Upper lobe of left lung (tissue), 4 donors: ENCODE results near the gene ATP2A2.

Source experiments
- CTCF ChIP-seq, 6 experiments: fragments of 450-650 bp in 4 of 6; fragments of 200-600 bp in 2 of 6; sonication (generic) in 2 of 6; IDR thresholded peaks; one replicate each; pipeline ENCODE4 v1.5.1; 2016 to 2019; ENCODE audit warnings: antibody characterized with exemption in 6 of 6
- POLR2A ChIP-seq, 4 donors: fragments of 450-650 bp; IDR thresholded peaks; one replicate each; pipeline ENCODE4 v1.5.1; 2016 to 2017; ENCODE audit warnings: antibody characterized with exemption in 4 of 4, mild to moderate bottlenecking in 2 of 4
- POLR2AphosphoS5 ChIP-seq, 2 donors: sonication (generic); formaldehyde crosslinking; IDR thresholded peaks; one replicate each; pipeline ENCODE4 v1.5.1; 2017; ENCODE audit warnings: antibody characterized with exemption in 2 of 2

- no peak for TF ChIP-seq CTCF (IDR thresholded peaks at IDR 0.05)
- no peak for TF ChIP-seq POLR2AphosphoS5 (IDR thresholded peaks at IDR 0.05)
- peak in 1 of 4 donors; percentile 11 for TF ChIP-seq POLR2A (IDR thresholded peaks at IDR 0.05)
Observed at GRCh38 chr12:110247340-110248095, 33.5 kb upstream of the ATP2A2 start.
